Measurements from ENCODE around the gene AQR. TPM values are rescaled to one million over a fixed set of nuclear protein-coding genes. Genes with fewer than 3 reads are reported as not detected.

AQR gene
- total RNA-seq, 1 experiment from 2014 or later, result 30.7 TPM

- no peak for TF ChIP-seq REST (IDR thresholded peaks at IDR 0.05; ENCODE audit: low read depth)
- no peak for TF ChIP-seq YY1 (IDR thresholded peaks at IDR 0.05; ENCODE audit: extremely low read depth, insufficient replicate concordance, low read depth, low read length)
- TF ChIP-seq RAD21 (IDR thresholded peaks at IDR 0.05; ENCODE audit: low read depth), result no peak
- no peak for TF ChIP-seq MAX (IDR thresholded peaks at IDR 0.05)
- TF ChIP-seq CBX3 (IDR thresholded peaks at IDR 0.05; ENCODE audit: low read depth), result no peak
- TF ChIP-seq TCF7L2 (IDR thresholded peaks at IDR 0.05; ENCODE audit: borderline replicate concordance, extremely low read depth, insufficient read depth, insufficient read length), result no peak
- no peak for TF ChIP-seq SRF (IDR thresholded peaks at IDR 0.05; ENCODE audit: low read depth)
- TF ChIP-seq CEBPB (IDR thresholded peaks at IDR 0.05; ENCODE audit: low read depth), result no peak
Observed at GRCh38 chr15:35013370-35013769, 43.8 kb upstream of the AQR start (continued).

GRCh38 chr15:35007397-35007796 is 37.9 kb upstream of the AQR start:
- ChIA-PET RAD21 (ENCODE audit: low non-redundant PET in 1 of 2, low total read pairs in 2 of 2, uncharacterized antibody in 2 of 2, unreplicated experiment in 2 of 2) (no interaction called here), CTCF (no interaction called here), POLR2A (interaction anchor here (1.1 to 1.5 kb wide), 2 partner anchors 12 to 19 kb away, joined by 4 to 7 read pairs; partner anchors contain the start of gene ZNF770)
- ATAC-seq (no peak), DNase-seq (ENCODE audit: low read depth, low spot score) (no peak)
- no peaks in the 10 kb centered on the region for H3K9me2 ChIP-seq (ENCODE audit: insufficient read depth)
- no TSS peak for BruUV-seq (replicated peaks)
- no peaks in the 10 kb centered on the region for H3K9me3 ChIP-seq (ENCODE audit: control insufficient read depth in 1 of 2, insufficient read depth in 1 of 2, low read depth in 1 of 2, low read length in 2 of 2)
- H2AFZ ChIP-seq (ENCODE audit: low read depth, low read length, poor library complexity, severe bottlenecking), result no peak overlapping the region
- H3K4me2 ChIP-seq (ENCODE audit: low read length), result no peak overlapping the region
- H3K27ac ChIP-seq (ENCODE audit: low read depth, low read length), result no peak overlapping the region
- intact Hi-C loops (cut with micrococcal nuclease), result no loop called here
- no peak overlapping the region for H3K9ac ChIP-seq (ENCODE audit: low read length)
- no peak overlapping the region for H3K4me3 ChIP-seq (replicated peaks in 1 of 2; ENCODE audit: low read depth in 1 of 2, low read length in 2 of 2)
- no peaks in the 10 kb centered on the region for H3K4me1 ChIP-seq (ENCODE audit: control insufficient read depth in 1 of 2, insufficient read depth in 2 of 2, low read length in 2 of 2)
- no peaks in the 10 kb centered on the region for H3K36me3 ChIP-seq (ENCODE audit: control insufficient read depth in 1 of 2, insufficient read depth in 2 of 2, low read length in 2 of 2)
- no peak for TF ChIP-seq ZNF274 (IDR thresholded peaks at IDR 0.05; ENCODE audit: low read depth, low read length)
- TF ChIP-seq SRF (IDR thresholded peaks at IDR 0.05; ENCODE audit: low read depth), result peak; percentile 44; the same call in 1 of the 2 replicates
- no peaks in the 10 kb centered on the region for H3K79me2 ChIP-seq (ENCODE audit: insufficient read depth, low read length)
- H4K20me1 ChIP-seq (ENCODE audit: insufficient read depth), result no peaks in the 10 kb centered on the region
- H3K27me3 ChIP-seq (ENCODE audit: insufficient read depth, low read length), result no peaks in the 10 kb centered on the region
